ENCODE measurements around the gene GPR3.

DNA sequence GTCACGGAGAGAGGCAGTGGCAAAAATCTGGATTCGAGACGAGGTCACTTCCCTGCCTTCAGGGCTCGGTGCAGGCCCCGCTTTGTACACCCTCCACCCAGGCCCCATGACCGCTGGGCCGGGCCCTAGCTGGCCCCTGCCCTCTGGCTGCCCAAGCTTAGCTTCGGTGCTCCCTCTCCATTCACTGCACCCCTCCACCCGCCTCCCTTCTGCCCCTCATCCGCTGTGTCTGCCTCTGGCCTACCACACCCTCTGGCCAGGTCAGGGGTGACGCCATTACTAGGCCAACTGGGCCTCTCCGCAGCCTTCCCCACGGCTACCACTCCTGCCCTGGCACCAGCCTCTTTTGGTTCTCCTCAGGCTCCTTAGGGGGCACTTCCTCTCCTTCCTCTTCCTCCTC is 8.8 kb upstream of the GPR3 start:
- TF ChIP-seq EGR1 (IDR thresholded peaks at IDR 0.05), result no peak
- TF ChIP-seq EP300 (IDR thresholded peaks at IDR 0.05; ENCODE audit: borderline replicate concordance), result no peak
- TF ChIP-seq TEAD4 (IDR thresholded peaks at IDR 0.05), result no peak
- no peak for TF ChIP-seq YY1 (IDR thresholded peaks at IDR 0.05; ENCODE audit: low read depth)

All from Ishikawa (cell line).